GM23338 (cell line): Measurements from ENCODE around the gene UST. TPM values are rescaled to one million over a fixed set of nuclear protein-coding genes. Genes with fewer than 3 reads are reported as not detected.

Experiments
- ATAC-seq: fragments of 200-7000 bp; cut with Tn5 transposase; 3 replicates; pipeline ENCODE4 v1.9.1; 2020
- DNase-seq: peaks from one replicate; pipeline ENCODE4 v3.0.0-alpha.2; 2015; ENCODE audit warnings: low spot score
- H2AFZ ChIP-seq: fragments of 200-600 bp; sonication (generic); 2 replicates; pipeline ENCODE4 v1.8.0; 2016; ENCODE audit warnings: antibody characterized with exemption, mild to moderate bottlenecking, moderate library complexity
- H3F3A ChIP-seq: fragments of 200-600 bp; sonication (generic); replicated peaks from 2 replicates; pipeline ENCODE4 v1.8.0; 2017; ENCODE audit warnings: antibody characterized with exemption, mixed run types, low read depth
- H3K27ac ChIP-seq: fragments of 200-600 bp; sonication (generic); 2 replicates; pipeline ENCODE4 v1.6.1; 2016; ENCODE audit warnings: low read depth
- H3K27me3 ChIP-seq: fragments of 200-600 bp; sonication (generic); 2 replicates; pipeline ENCODE4 v1.8.0; 2016; ENCODE audit warnings: mild to moderate bottlenecking, mixed run types, moderate library complexity; ENCODE audit not compliant: insufficient read depth
- H3K36me3 ChIP-seq: fragments of 200-600 bp; sonication (generic); 2 replicates; pipeline ENCODE4 v1.8.0; 2016; ENCODE audit warnings: mild to moderate bottlenecking; ENCODE audit not compliant: insufficient read depth
- H3K4me1 ChIP-seq: fragments of 200-600 bp; sonication (generic); 2 replicates; pipeline ENCODE4 v1.8.0; 2016; ENCODE audit warnings: mild to moderate bottlenecking, moderate library complexity; ENCODE audit not compliant: insufficient read depth
- H3K4me2 ChIP-seq: fragments of 200-600 bp; sonication (generic); 2 replicates; pipeline ENCODE4 v1.7.1; 2017; ENCODE audit warnings: mixed run types
- H3K4me3 ChIP-seq: fragments of 200-600 bp; sonication (generic); 2 replicates; pipeline ENCODE4 v1.6.1; 2016; ENCODE audit warnings: mixed run types
- H3K79me2 ChIP-seq: fragments of 200-600 bp; sonication (generic); replicated peaks from 2 replicates; pipeline ENCODE4 v1.8.0; 2017; ENCODE audit warnings: mild to moderate bottlenecking; ENCODE audit not compliant: insufficient read depth
- H3K9me2 ChIP-seq: fragments of 200-600 bp; sonication (generic); 2 replicates; pipeline ENCODE4 v1.8.0; 2017; ENCODE audit not compliant: insufficient read depth
- H4K20me1 ChIP-seq: fragments of 200-600 bp; sonication (generic); replicated peaks from 2 replicates; pipeline ENCODE4 v1.8.0; 2017; ENCODE audit warnings: mild to moderate bottlenecking; ENCODE audit not compliant: insufficient read depth
- H3K27ac Mint-ChIP-seq: 2 replicates; pipeline ENCODE4 v1.8.0; 2020; ENCODE audit warnings: inconsistent platforms, mild to moderate bottlenecking, moderate library complexity, mixed read lengths
- H3K27me3 Mint-ChIP-seq: 3 replicates; pipeline ENCODE4 v1.8.0; 2022; ENCODE audit warnings: low read depth, mild to moderate bottlenecking, moderate library complexity, mixed read lengths, inconsistent platforms; ENCODE audit not compliant: insufficient read depth, poor library complexity
- H3K36me3 Mint-ChIP-seq: 3 replicates; pipeline ENCODE4 v1.8.0; 2021; ENCODE audit warnings: low read depth, mild to moderate bottlenecking, inconsistent platforms, moderate library complexity, mixed read lengths
- H3K4me1 Mint-ChIP-seq: 3 replicates; pipeline ENCODE4 v1.8.0; 2020; ENCODE audit warnings: mild to moderate bottlenecking, inconsistent platforms, mixed read lengths
- H3K4me3 Mint-ChIP-seq: 3 replicates; pipeline ENCODE4 v1.8.0; 2021; ENCODE audit warnings: moderate library complexity, mild to moderate bottlenecking, inconsistent platforms, mixed read lengths
- H3K9me3 Mint-ChIP-seq: 3 replicates; pipeline ENCODE4 v1.8.0; 2020; ENCODE audit warnings: moderate library complexity, mild to moderate bottlenecking, inconsistent platforms, mixed read lengths
- CREB1 ChIP-seq: fragments of 250-450 bp; sonication (Bioruptor Pico); IDR thresholded peaks from 2 replicates; pipeline ENCODE4 v1.5.0; 2020; ENCODE audit warnings: low read depth, mild to moderate bottlenecking, moderate library complexity
- CTCF ChIP-seq, 2 experiments: fragments of 200-600 bp in 1 of 2; sonication (generic) in 1 of 2; conservative IDR thresholded peaks; 2 replicates each; pipeline versions ENCODE4 v1.5.1 to v1.6.1; 2016 to 2017; ENCODE audit warnings: antibody characterized with exemption in 2 of 2, low read depth in 2 of 2, mild to moderate bottlenecking in 2 of 2, moderate library complexity in 1 of 2
- ETS1 ChIP-seq: IDR thresholded peaks from 2 replicates; pipeline ENCODE4 v1.6.1; 2016; ENCODE audit warnings: antibody characterized with exemption
- EZH2 ChIP-seq: fragments of 200-600 bp; sonication (generic); IDR thresholded peaks from one replicate; pipeline ENCODE4 v1.8.0; 2017; ENCODE audit warnings: antibody characterized with exemption, mild to moderate bottlenecking, low read depth; ENCODE audit not compliant: unreplicated experiment
- EZH2phosphoT487 ChIP-seq: fragments of 200-600 bp; sonication (generic); IDR thresholded peaks from one replicate; pipeline ENCODE4 v1.8.1; 2018; ENCODE audit warnings: antibody characterized with exemption; ENCODE audit not compliant: unreplicated experiment
- JUNB ChIP-seq: IDR thresholded peaks from one replicate; pipeline ENCODE4 v1.6.1; 2016; ENCODE audit warnings: antibody characterized with exemption; ENCODE audit not compliant: unreplicated experiment
- NANOG ChIP-seq: IDR thresholded peaks from 2 replicates; pipeline ENCODE4 v1.6.1; 2016; ENCODE audit warnings: antibody characterized with exemption, borderline replicate concordance
- POLR2AphosphoS5 ChIP-seq: IDR thresholded peaks from 2 replicates; pipeline ENCODE4 v1.6.1; 2016; ENCODE audit warnings: antibody characterized with exemption, low read depth
- STAT1 ChIP-seq: IDR thresholded peaks from one replicate; pipeline ENCODE4 v1.6.1; 2016; ENCODE audit warnings: antibody characterized with exemption; ENCODE audit not compliant: unreplicated experiment
- ZNF114 ChIP-seq: fragments of 250-450 bp; sonication (Bioruptor Pico); IDR thresholded peaks from 2 replicates; pipeline ENCODE4 v1.5.0; 2020; ENCODE audit warnings: mild to moderate bottlenecking, moderate library complexity
- ZNF331 ChIP-seq: fragments of 250-450 bp; sonication (Bioruptor Pico); IDR thresholded peaks from 2 replicates; pipeline ENCODE4 v1.5.0; 2020; ENCODE audit warnings: low read depth, mild to moderate bottlenecking, moderate library complexity
- polyA plus RNA-seq: library from polyadenylated mRNA; unstranded; fragments of >200 nt; fragmentation: Nextera tagmentation; extraction: Ambion mirVana; gene quantifications from 2 replicates; pipeline ENCODE4 v1.2.1, GENCODE V29; 2016
- total RNA-seq: library from RNA; depleted of rRNA; stranded (reverse); fragments of >200 nt; shearing (Covaris generic); gene quantifications from 2 replicates; pipeline ENCODE4 v1.2.3, GENCODE V29; 2014
- TF ChIP-seq, protein P1 (sequence below): IDR thresholded peaks from one replicate; pipeline ENCODE4 v1.6.1; 2018; ENCODE audit warnings: antibody characterized with exemption; ENCODE audit not compliant: unreplicated experiment
- TF ChIP-seq, protein P2 (sequence below): fragments of 250-450 bp; sonication (Bioruptor Pico); IDR thresholded peaks from 2 replicates; pipeline ENCODE4 v1.5.0; 2020; ENCODE audit warnings: mild to moderate bottlenecking, moderate library complexity

The UST gene
- total and polyA plus RNA-seq, 2 experiments from 2014 or later = 12.6 to 33.0 TPM

- Histone ChIP-seq H4K20me1 (peaks cover 32% of the 10 kb centered on the region), H3K27me3 (no peaks in the 10 kb centered on the region), H2AFZ (no peak overlapping the region), H3F3A (no peaks in the 10 kb centered on the region), H3K79me2 (peaks cover 98% of the 10 kb centered on the region), H3K27ac (peak overlapping the region; percentile 42), H3K9me2 (no peaks in the 10 kb centered on the region), H3K4me3 (no peak overlapping the region), H3K4me2 (peak overlapping the region; percentile 38; the same call in 1 of the 2 replicates), H3K4me1 (peaks cover 71% of the 10 kb centered on the region), H3K36me3 (no peaks in the 10 kb centered on the region)
- H3K9me3 Mint-ChIP-seq = peaks cover 3% of the 10 kb centered on the region; the same call in 1 of the 3 replicates
- peak; percentile 11 for ATAC-seq
- TF ChIP-seq CTCF (conservative IDR thresholded peaks at IDR 0.05; ENCODE audit: low read depth in 2 of 2) = no peak
- no peak for TF ChIP-seq EZH2
- no peak for TF ChIP-seq EZH2phosphoT487
- TF ChIP-seq, protein P1, sequence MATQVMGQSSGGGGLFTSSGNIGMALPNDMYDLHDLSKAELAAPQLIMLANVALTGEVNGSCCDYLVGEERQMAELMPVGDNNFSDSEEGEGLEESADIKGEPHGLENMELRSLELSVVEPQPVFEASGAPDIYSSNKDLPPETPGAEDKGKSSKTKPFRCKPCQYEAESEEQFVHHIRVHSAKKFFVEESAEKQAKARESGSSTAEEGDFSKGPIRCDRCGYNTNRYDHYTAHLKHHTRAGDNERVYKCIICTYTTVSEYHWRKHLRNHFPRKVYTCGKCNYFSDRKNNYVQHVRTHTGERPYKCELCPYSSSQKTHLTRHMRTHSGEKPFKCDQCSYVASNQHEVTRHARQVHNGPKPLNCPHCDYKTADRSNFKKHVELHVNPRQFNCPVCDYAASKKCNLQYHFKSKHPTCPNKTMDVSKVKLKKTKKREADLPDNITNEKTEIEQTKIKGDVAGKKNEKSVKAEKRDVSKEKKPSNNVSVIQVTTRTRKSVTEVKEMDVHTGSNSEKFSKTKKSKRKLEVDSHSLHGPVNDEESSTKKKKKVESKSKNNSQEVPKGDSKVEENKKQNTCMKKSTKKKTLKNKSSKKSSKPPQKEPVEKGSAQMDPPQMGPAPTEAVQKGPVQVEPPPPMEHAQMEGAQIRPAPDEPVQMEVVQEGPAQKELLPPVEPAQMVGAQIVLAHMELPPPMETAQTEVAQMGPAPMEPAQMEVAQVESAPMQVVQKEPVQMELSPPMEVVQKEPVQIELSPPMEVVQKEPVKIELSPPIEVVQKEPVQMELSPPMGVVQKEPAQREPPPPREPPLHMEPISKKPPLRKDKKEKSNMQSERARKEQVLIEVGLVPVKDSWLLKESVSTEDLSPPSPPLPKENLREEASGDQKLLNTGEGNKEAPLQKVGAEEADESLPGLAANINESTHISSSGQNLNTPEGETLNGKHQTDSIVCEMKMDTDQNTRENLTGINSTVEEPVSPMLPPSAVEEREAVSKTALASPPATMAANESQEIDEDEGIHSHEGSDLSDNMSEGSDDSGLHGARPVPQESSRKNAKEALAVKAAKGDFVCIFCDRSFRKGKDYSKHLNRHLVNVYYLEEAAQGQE = no peak
- TF ChIP-seq JUNB = no peak
- TF ChIP-seq, protein P2, sequence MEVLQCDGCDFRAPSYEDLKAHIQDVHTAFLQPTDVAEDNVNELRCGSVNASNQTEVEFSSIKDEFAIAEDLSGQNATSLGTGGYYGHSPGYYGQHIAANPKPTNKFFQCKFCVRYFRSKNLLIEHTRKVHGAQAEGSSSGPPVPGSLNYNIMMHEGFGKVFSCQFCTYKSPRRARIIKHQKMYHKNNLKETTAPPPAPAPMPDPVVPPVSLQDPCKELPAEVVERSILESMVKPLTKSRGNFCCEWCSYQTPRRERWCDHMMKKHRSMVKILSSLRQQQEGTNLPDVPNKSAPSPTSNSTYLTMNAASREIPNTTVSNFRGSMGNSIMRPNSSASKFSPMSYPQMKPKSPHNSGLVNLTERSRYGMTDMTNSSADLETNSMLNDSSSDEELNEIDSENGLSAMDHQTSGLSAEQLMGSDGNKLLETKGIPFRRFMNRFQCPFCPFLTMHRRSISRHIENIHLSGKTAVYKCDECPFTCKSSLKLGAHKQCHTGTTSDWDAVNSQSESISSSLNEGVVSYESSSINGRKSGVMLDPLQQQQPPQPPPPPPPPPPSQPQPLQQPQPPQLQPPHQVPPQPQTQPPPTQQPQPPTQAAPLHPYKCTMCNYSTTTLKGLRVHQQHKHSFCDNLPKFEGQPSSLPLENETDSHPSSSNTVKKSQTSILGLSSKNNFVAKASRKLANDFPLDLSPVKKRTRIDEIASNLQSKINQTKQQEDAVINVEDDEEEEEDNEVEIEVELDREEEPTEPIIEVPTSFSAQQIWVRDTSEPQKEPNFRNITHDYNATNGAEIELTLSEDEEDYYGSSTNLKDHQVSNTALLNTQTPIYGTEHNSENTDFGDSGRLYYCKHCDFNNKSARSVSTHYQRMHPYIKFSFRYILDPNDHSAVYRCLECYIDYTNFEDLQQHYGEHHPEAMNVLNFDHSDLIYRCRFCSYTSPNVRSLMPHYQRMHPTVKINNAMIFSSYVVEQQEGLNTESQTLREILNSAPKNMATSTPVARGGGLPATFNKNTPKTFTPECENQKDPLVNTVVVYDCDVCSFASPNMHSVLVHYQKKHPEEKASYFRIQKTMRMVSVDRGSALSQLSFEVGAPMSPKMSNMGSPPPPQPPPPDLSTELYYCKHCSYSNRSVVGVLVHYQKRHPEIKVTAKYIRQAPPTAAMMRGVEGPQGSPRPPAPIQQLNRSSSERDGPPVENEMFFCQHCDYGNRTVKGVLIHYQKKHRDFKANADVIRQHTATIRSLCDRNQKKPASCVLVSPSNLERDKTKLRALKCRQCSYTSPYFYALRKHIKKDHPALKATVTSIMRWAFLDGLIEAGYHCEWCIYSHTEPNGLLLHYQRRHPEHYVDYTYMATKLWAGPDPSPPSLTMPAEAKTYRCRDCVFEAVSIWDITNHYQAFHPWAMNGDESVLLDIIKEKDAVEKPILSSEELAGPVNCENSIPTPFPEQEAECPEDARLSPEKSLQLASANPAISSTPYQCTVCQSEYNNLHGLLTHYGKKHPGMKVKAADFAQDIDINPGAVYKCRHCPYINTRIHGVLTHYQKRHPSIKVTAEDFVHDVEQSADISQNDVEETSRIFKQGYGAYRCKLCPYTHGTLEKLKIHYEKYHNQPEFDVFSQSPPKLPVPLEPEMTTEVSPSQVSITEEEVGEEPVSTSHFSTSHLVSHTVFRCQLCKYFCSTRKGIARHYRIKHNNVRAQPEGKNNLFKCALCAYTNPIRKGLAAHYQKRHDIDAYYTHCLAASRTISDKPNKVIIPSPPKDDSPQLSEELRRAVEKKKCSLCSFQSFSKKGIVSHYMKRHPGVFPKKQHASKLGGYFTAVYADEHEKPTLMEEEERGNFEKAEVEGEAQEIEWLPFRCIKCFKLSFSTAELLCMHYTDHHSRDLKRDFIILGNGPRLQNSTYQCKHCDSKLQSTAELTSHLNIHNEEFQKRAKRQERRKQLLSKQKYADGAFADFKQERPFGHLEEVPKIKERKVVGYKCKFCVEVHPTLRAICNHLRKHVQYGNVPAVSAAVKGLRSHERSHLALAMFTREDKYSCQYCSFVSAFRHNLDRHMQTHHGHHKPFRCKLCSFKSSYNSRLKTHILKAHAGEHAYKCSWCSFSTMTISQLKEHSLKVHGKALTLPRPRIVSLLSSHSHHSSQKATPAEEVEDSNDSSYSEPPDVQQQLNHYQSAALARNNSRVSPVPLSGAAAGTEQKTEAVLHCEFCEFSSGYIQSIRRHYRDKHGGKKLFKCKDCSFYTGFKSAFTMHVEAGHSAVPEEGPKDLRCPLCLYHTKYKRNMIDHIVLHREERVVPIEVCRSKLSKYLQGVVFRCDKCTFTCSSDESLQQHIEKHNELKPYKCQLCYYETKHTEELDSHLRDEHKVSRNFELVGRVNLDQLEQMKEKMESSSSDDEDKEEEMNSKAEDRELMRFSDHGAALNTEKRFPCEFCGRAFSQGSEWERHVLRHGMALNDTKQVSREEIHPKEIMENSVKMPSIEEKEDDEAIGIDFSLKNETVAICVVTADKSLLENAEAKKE = no peak
- TF ChIP-seq ZNF331 (CRISPR knock-in tag) = no peak
- TF ChIP-seq CREB1 (CRISPR knock-in tag) = no peak
- no peak for TF ChIP-seq POLR2AphosphoS5
- TF ChIP-seq STAT1 = no peak
- no peak for TF ChIP-seq NANOG
- TF ChIP-seq ZNF114 (CRISPR knock-in tag) = no peak
- TF ChIP-seq ETS1 = no peak
- no peak overlapping the region for H3K4me3 Mint-ChIP-seq
- H3K27me3 Mint-ChIP-seq = peaks cover 10% of the 10 kb centered on the region
- peak overlapping the region; percentile 53; the same call in 1 of the 2 replicates for H3K27ac Mint-ChIP-seq
- H3K36me3 Mint-ChIP-seq = no peaks in the 10 kb centered on the region
- DNase-seq = no peak
- H3K4me1 Mint-ChIP-seq = peaks cover 82% of the 10 kb centered on the region
These were observed 14.7 kb downstream of the UST start for GRCh38 chr6:148761527-148762011.
